Fibroblast of lung (primary cell): ENCODE data around the gene MACROD2. TPM values are rescaled to one million over a fixed set of nuclear protein-coding genes. Genes with fewer than 3 reads are reported as not detected.
"Not testable (repeated sequence)": the region's sequence is repeated elsewhere in the genome, so short reads cannot be mapped to it uniquely, and the experiment has no call there.

Experiments used
- DNase-seq, 2 donors: peaks; one replicate each; pipeline versions ENCODE4 v3.0.0 to v3.0.0-alpha.2; 2010; ENCODE audit warnings: low read depth in 2 of 2
- H2AFZ ChIP-seq: 2 replicates; pipeline ENCODE4 v1.5.1; 2012; ENCODE audit warnings: low read length, control low read depth, inconsistent platforms
- H3K27ac ChIP-seq: 2 replicates; pipeline ENCODE4 v1.5.1; 2011; ENCODE audit warnings: low read length, control low read depth; ENCODE audit not compliant: insufficient read depth
- H3K27me3 ChIP-seq: 2 replicates; pipeline ENCODE4 v1.5.1; 2011; ENCODE audit warnings: mild to moderate bottlenecking, low read length; ENCODE audit not compliant: control insufficient read depth, insufficient read depth
- H3K36me3 ChIP-seq: 2 replicates; pipeline ENCODE4 v1.5.1; 2011; ENCODE audit warnings: low read length; ENCODE audit not compliant: control insufficient read depth, insufficient read depth
- H3K4me1 ChIP-seq: 2 replicates; pipeline ENCODE4 v1.5.1; 2011; ENCODE audit warnings: low read length; ENCODE audit not compliant: control insufficient read depth, insufficient read depth; ENCODE audit errors: extremely low read depth
- H3K4me2 ChIP-seq: 2 replicates; pipeline ENCODE4 v1.5.1; 2011; ENCODE audit warnings: low read length, control low read depth; ENCODE audit not compliant: insufficient read depth; ENCODE audit errors: extremely low read depth
- H3K4me3 ChIP-seq, 4 experiments: fragments of 200-600 bp in 1 of 4; sonication (generic) in 1 of 4; replicated peaks in 1 of 4; 2 replicates each; pipeline ENCODE4 v1.5.1; 2011 to 2016; ENCODE audit warnings: low read length in 4 of 4, low read depth in 3 of 4, mild to moderate bottlenecking in 3 of 4, control low read depth in 2 of 4, inconsistent platforms in 1 of 4, mixed read lengths in 1 of 4; ENCODE audit not compliant: insufficient read depth in 1 of 4; ENCODE audit errors: control extremely low read depth in 1 of 4
- H3K79me2 ChIP-seq: 2 replicates; pipeline ENCODE4 v1.5.1; 2012; ENCODE audit warnings: mild to moderate bottlenecking, low read length, inconsistent platforms; ENCODE audit not compliant: control insufficient read depth, insufficient read depth
- H3K9ac ChIP-seq: 2 replicates; pipeline ENCODE4 v1.5.1; 2011; ENCODE audit warnings: mild to moderate bottlenecking, low read length, control low read depth; ENCODE audit not compliant: insufficient read depth
- H3K9me3 ChIP-seq: 2 replicates; pipeline ENCODE4 v1.5.1; 2012; ENCODE audit warnings: low read depth, low read length; ENCODE audit not compliant: control insufficient read depth, insufficient read depth
- H4K20me1 ChIP-seq: 2 replicates; pipeline ENCODE4 v1.5.1; 2011; ENCODE audit warnings: low read length; ENCODE audit not compliant: control insufficient read depth, insufficient read depth; ENCODE audit errors: extremely low read depth
- EZH2 ChIP-seq: IDR thresholded peaks from 2 replicates; pipeline ENCODE4 v1.5.1; 2012; ENCODE audit warnings: low read length, control low read depth, mild to moderate bottlenecking; ENCODE audit errors: missing control alignments
- polyA plus RNA-seq, 2 donors: library from polyadenylated mRNA; depleted of rRNA in 1 of 2; stranded (reverse) in 1 of 2; unstranded in 1 of 2; fragments of >200 nt; gene quantifications; 2 replicates each; pipeline ENCODE4 v1.2.1, GENCODE V29; 2011 to 2012; ENCODE audit warnings: missing spikeins in 1 of 2
- total RNA-seq: library from RNA; depleted of rRNA; stranded (reverse); fragments of >200 nt; gene quantifications from 2 replicates; pipeline ENCODE4 v1.2.1, GENCODE V29; 2014
- TF ChIP-seq, protein P1 (sequence below), 2 donors: IDR thresholded peaks in 1 of 2; conservative IDR thresholded peaks in 1 of 2; 1 replicate in 1 of 2; 2 replicates in 1 of 2; pipeline ENCODE4 v1.5.1; 2011 to 2012; ENCODE audit warnings: low read length in 2 of 2, control low read depth in 1 of 2, inconsistent platforms in 1 of 2, low read depth in 1 of 2, mild to moderate bottlenecking in 1 of 2

MACROD2 gene
- total and polyA plus RNA-seq, 2 donors (not counting 1 experiment from before 2014, with no cell fraction given) = 0.54 to 1.7 TPM

- H3K9me3 ChIP-seq = no peaks in the 10 kb centered on the region
- H3K4me2 ChIP-seq = no peak overlapping the region
- H3K4me3 ChIP-seq = no peak overlapping the region
- H3K27me3 ChIP-seq = no peaks in the 10 kb centered on the region
- H3K4me1 ChIP-seq = no peaks in the 10 kb centered on the region
- DNase-seq = no peak
- H3K79me2 ChIP-seq = no peaks in the 10 kb centered on the region
- no peaks in the 10 kb centered on the region for H3K36me3 ChIP-seq
- no peak overlapping the region for H3K9ac ChIP-seq
- no peak overlapping the region for H2AFZ ChIP-seq
- TF ChIP-seq, protein P1, sequence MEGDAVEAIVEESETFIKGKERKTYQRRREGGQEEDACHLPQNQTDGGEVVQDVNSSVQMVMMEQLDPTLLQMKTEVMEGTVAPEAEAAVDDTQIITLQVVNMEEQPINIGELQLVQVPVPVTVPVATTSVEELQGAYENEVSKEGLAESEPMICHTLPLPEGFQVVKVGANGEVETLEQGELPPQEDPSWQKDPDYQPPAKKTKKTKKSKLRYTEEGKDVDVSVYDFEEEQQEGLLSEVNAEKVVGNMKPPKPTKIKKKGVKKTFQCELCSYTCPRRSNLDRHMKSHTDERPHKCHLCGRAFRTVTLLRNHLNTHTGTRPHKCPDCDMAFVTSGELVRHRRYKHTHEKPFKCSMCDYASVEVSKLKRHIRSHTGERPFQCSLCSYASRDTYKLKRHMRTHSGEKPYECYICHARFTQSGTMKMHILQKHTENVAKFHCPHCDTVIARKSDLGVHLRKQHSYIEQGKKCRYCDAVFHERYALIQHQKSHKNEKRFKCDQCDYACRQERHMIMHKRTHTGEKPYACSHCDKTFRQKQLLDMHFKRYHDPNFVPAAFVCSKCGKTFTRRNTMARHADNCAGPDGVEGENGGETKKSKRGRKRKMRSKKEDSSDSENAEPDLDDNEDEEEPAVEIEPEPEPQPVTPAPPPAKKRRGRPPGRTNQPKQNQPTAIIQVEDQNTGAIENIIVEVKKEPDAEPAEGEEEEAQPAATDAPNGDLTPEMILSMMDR (conservative IDR thresholded peaks at IDR 0.05 in 1 of 2, IDR thresholded peaks at IDR 0.05 in 1 of 2; ENCODE audit: low read depth in 1 of 2, low read length in 2 of 2) = no peak
- no peak for TF ChIP-seq EZH2
- H3K27ac ChIP-seq = no peak overlapping the region
- H4K20me1 ChIP-seq = no peaks in the 10 kb centered on the region
These were observed 1145.0 kb downstream of the MACROD2 start for GRCh38 chr20:15140286-15140685.

DNA sequence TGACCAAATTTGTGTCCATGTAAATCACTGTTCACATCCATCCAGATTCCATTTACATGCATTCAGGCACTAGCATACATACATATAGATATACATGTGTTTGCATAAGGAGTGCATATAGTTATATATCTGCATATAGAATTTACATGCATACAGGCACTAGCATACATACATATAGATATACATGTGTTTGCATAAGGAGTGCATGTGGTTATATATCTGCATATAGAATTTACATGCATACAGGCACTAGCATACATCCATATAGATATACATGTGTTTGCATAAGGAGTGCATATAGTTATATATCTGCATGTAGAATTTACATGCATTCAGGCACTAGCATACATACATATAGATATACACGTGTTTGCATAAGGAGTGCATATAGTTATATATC lies 1145.6 kb downstream of the MACROD2 start:
- not testable (repeated sequence) for H3K27ac ChIP-seq, H3K4me2 ChIP-seq, H3K27me3 ChIP-seq, H3K9ac ChIP-seq, H3K9me3 ChIP-seq, H3K36me3 ChIP-seq, H2AFZ ChIP-seq, DNase-seq, H4K20me1 ChIP-seq, H3K4me3 ChIP-seq, H3K79me2 ChIP-seq, H3K4me1 ChIP-seq

DNA sequence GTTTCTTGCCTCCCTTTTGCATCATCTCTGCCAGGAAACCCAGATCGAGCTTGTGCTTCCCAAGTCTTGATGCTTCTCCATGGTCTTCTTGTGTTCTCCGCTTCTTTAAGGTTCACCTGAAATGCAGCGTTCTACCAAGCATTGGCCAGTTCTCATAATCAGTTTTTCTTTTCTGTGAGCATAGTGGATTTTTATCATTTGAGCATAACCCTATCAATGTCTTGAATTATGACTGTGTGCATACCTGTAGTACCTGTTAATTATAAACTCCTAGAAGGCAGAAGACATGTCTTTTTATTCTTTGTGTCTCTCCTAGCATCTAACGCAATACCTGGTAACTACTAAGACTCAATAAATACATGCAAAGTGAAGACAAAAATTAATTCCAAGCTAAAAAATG lies 1146.5 kb downstream of the MACROD2 start:
- no peaks in the 10 kb centered on the region for H3K27me3 ChIP-seq
- H3K4me3 ChIP-seq = no peak overlapping the region
- no peak overlapping the region for H2AFZ ChIP-seq
- DNase-seq = no peak
- TF ChIP-seq, protein P1 (conservative IDR thresholded peaks at IDR 0.05 in 1 of 2, IDR thresholded peaks at IDR 0.05 in 1 of 2; ENCODE audit: low read depth in 1 of 2, low read length in 2 of 2) = no peak
- no peak overlapping the region for H3K27ac ChIP-seq
- no peaks in the 10 kb centered on the region for H3K4me1 ChIP-seq
- no peak overlapping the region for H3K9ac ChIP-seq
- H3K36me3 ChIP-seq = no peaks in the 10 kb centered on the region
- no peaks in the 10 kb centered on the region for H3K79me2 ChIP-seq
- H4K20me1 ChIP-seq = no peaks in the 10 kb centered on the region
- H3K4me2 ChIP-seq = no peak overlapping the region
- H3K9me3 ChIP-seq = no peaks in the 10 kb centered on the region

DNA sequence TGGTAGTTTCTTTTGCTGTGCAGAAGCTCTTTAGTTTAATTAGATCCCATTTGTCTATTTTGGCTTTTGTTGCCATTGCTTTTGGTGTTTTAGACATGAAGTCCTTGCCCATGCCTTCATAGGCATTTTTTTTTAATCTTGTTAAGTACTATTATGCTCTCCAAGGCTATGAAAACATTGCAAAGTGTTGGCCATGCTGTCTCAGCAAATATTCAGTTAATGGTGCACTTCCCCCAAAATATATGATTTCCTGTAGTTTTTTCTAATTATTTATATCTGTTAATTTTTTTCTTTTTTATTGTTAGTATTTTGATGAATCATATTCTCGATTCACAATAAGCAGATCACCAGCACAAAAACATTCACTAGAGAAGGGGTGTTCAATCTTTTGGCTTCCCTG lies 1148.2 kb downstream of the MACROD2 start:
- Histone ChIP-seq H3K9ac (no peak overlapping the region), H3K36me3 (no peaks in the 10 kb centered on the region), H3K4me3 (no peak overlapping the region), H4K20me1 (no peaks in the 10 kb centered on the region), H3K27ac (no peak overlapping the region), H3K4me2 (no peak overlapping the region), H3K79me2 (no peaks in the 10 kb centered on the region), H3K27me3 (no peaks in the 10 kb centered on the region), H2AFZ (no peak overlapping the region), H3K4me1 (no peaks in the 10 kb centered on the region), H3K9me3 (no peaks in the 10 kb centered on the region)
- TF ChIP-seq, protein P1 (conservative IDR thresholded peaks at IDR 0.05 in 1 of 2, IDR thresholded peaks at IDR 0.05 in 1 of 2; ENCODE audit: low read depth in 1 of 2, low read length in 2 of 2) = no peak
- TF ChIP-seq EZH2 = no peak
- DNase-seq = no peak
